ENCODE measurements around the gene PTHLH.

PTHLH gene

GRCh38 chr12:27998658-27999057 lies 26.1 kb upstream of the PTHLH start:
- no peaks in the 10 kb centered on the region for H3K9me3 ChIP-seq (ENCODE audit: control insufficient read depth in 1 of 2, low read length in 2 of 2)
- H3K9ac ChIP-seq (ENCODE audit: low read depth in 1 of 2, low read length in 2 of 2): no peak overlapping the region
- H3K27me3 ChIP-seq (ENCODE audit: control insufficient read depth in 1 of 2, insufficient read depth in 2 of 2, low read length in 2 of 2): no peaks in the 10 kb centered on the region
- no peak overlapping the region for H3K4me3 ChIP-seq (ENCODE audit: low read depth in 1 of 2, low read length in 2 of 2)
- no peak overlapping the region for H3K27ac ChIP-seq (ENCODE audit: low read depth, low read length)
- no peaks in the 10 kb centered on the region for H3K4me1 ChIP-seq (ENCODE audit: control insufficient read depth in 1 of 2, insufficient read depth in 2 of 2, low read length in 2 of 2)
- H3K36me3 ChIP-seq (ENCODE audit: control insufficient read depth in 1 of 2, insufficient read depth in 2 of 2, low read length in 2 of 2): no peaks in the 10 kb centered on the region

- Histone ChIP-seq H3K4me1 (ENCODE audit: control insufficient read depth in 1 of 2, insufficient read depth in 2 of 2, low read length in 2 of 2) (no peaks in the 10 kb centered on the region), H3K9ac (ENCODE audit: low read depth in 1 of 2, low read length in 2 of 2) (no peak overlapping the region), H3K27ac (ENCODE audit: low read depth, low read length) (no peak overlapping the region), H3K4me3 (ENCODE audit: low read depth in 1 of 2, low read length in 2 of 2) (no peak overlapping the region), H3K9me3 (ENCODE audit: control insufficient read depth in 1 of 2, low read length in 2 of 2) (no peaks in the 10 kb centered on the region), H3K36me3 (ENCODE audit: control insufficient read depth in 1 of 2, insufficient read depth in 2 of 2, low read length in 2 of 2) (no peaks in the 10 kb centered on the region), H3K27me3 (ENCODE audit: control insufficient read depth in 1 of 2, insufficient read depth in 2 of 2, low read length in 2 of 2) (no peaks in the 10 kb centered on the region)
Measured at GRCh38 chr12:27998170-27998569, 25.6 kb upstream of the PTHLH start.

- no peak overlapping the region for H3K4me3 ChIP-seq (ENCODE audit: low read depth in 1 of 2, low read length in 2 of 2)
- H3K27ac ChIP-seq (ENCODE audit: low read depth, low read length): no peak overlapping the region
- no peaks in the 10 kb centered on the region for H3K36me3 ChIP-seq (ENCODE audit: control insufficient read depth in 1 of 2, insufficient read depth in 2 of 2, low read length in 2 of 2)
- no peaks in the 10 kb centered on the region for H3K27me3 ChIP-seq (ENCODE audit: control insufficient read depth in 1 of 2, insufficient read depth in 2 of 2, low read length in 2 of 2)
- no peaks in the 10 kb centered on the region for H3K9me3 ChIP-seq (ENCODE audit: control insufficient read depth in 1 of 2, low read length in 2 of 2)
- H3K9ac ChIP-seq (ENCODE audit: low read depth in 1 of 2, low read length in 2 of 2): no peak overlapping the region
- no peaks in the 10 kb centered on the region for H3K4me1 ChIP-seq (ENCODE audit: control insufficient read depth in 1 of 2, insufficient read depth in 2 of 2, low read length in 2 of 2)
Measured at GRCh38 chr12:27996761-27997160, 24.2 kb upstream of the PTHLH start.

GRCh38 chr12:27995406-27995805 lies 22.9 kb upstream of the PTHLH start:
- Histone ChIP-seq H3K9ac (ENCODE audit: low read depth in 1 of 2, low read length in 2 of 2) (no peak overlapping the region), H3K4me3 (ENCODE audit: low read depth in 1 of 2, low read length in 2 of 2) (no peak overlapping the region), H3K9me3 (ENCODE audit: control insufficient read depth in 1 of 2, low read length in 2 of 2) (peaks cover 3 to 5% of the 10 kb centered on the region in 2 donors)

GRCh38 chr12:27988594-27989233 lies 16.2 kb upstream of the PTHLH start:
- Histone ChIP-seq H3K4me1 (ENCODE audit: control insufficient read depth in 1 of 2, insufficient read depth in 2 of 2, low read length in 2 of 2) (no peaks in the 10 kb centered on the region), H3K9ac (ENCODE audit: low read depth in 1 of 2, low read length in 2 of 2) (no peak overlapping the region), H3K27me3 (ENCODE audit: control insufficient read depth in 1 of 2, insufficient read depth in 2 of 2, low read length in 2 of 2) (no peaks in the 10 kb centered on the region), H3K9me3 (ENCODE audit: control insufficient read depth in 1 of 2, low read length in 2 of 2) (peaks cover 3 to 5% of the 10 kb centered on the region in 2 donors), H3K4me3 (ENCODE audit: low read depth in 1 of 2, low read length in 2 of 2) (no peak overlapping the region), H3K27ac (ENCODE audit: low read depth, low read length) (no peak overlapping the region), H3K36me3 (ENCODE audit: control insufficient read depth in 1 of 2, insufficient read depth in 2 of 2, low read length in 2 of 2) (no peaks in the 10 kb centered on the region)

More at GRCh38 chr12:27995406-27995805, 22.9 kb upstream of the PTHLH start:
- H3K4me1 ChIP-seq (ENCODE audit: control insufficient read depth in 1 of 2, insufficient read depth in 2 of 2, low read length in 2 of 2): no peaks in the 10 kb centered on the region
- no peaks in the 10 kb centered on the region for H3K27me3 ChIP-seq (ENCODE audit: control insufficient read depth in 1 of 2, insufficient read depth in 2 of 2, low read length in 2 of 2)
- H3K36me3 ChIP-seq (ENCODE audit: control insufficient read depth in 1 of 2, insufficient read depth in 2 of 2, low read length in 2 of 2): no peaks in the 10 kb centered on the region
- H3K27ac ChIP-seq (ENCODE audit: low read depth, low read length): no peak overlapping the region

- Histone ChIP-seq H3K9me3 (ENCODE audit: control insufficient read depth in 1 of 2, low read length in 2 of 2) (peaks cover 3 to 5% of the 10 kb centered on the region in 2 donors), H3K36me3 (ENCODE audit: control insufficient read depth in 1 of 2, insufficient read depth in 2 of 2, low read length in 2 of 2) (no peaks in the 10 kb centered on the region), H3K9ac (ENCODE audit: low read depth in 1 of 2, low read length in 2 of 2) (no peak overlapping the region), H3K27me3 (ENCODE audit: control insufficient read depth in 1 of 2, insufficient read depth in 2 of 2, low read length in 2 of 2) (no peaks in the 10 kb centered on the region), H3K27ac (ENCODE audit: low read depth, low read length) (no peak overlapping the region), H3K4me3 (ENCODE audit: low read depth in 1 of 2, low read length in 2 of 2) (no peak overlapping the region), H3K4me1 (ENCODE audit: control insufficient read depth in 1 of 2, insufficient read depth in 2 of 2, low read length in 2 of 2) (no peaks in the 10 kb centered on the region)
Measured at GRCh38 chr12:27987331-27987730, 14.8 kb upstream of the PTHLH start.

GRCh38 chr12:27984275-27984674 lies 11.7 kb upstream of the PTHLH start:
- Histone ChIP-seq H3K9me3 (ENCODE audit: control insufficient read depth in 1 of 2, low read length in 2 of 2) (no peaks in the 10 kb centered on the region), H3K4me1 (ENCODE audit: control insufficient read depth in 1 of 2, insufficient read depth in 2 of 2, low read length in 2 of 2) (no peaks in the 10 kb centered on the region), H3K27ac (ENCODE audit: low read depth, low read length) (no peak overlapping the region), H3K9ac (ENCODE audit: low read depth in 1 of 2, low read length in 2 of 2) (no peak overlapping the region), H3K36me3 (ENCODE audit: control insufficient read depth in 1 of 2, insufficient read depth in 2 of 2, low read length in 2 of 2) (no peaks in the 10 kb centered on the region), H3K4me3 (ENCODE audit: low read depth in 1 of 2, low read length in 2 of 2) (no peak overlapping the region), H3K27me3 (ENCODE audit: control insufficient read depth in 1 of 2, insufficient read depth in 2 of 2, low read length in 2 of 2) (no peaks in the 10 kb centered on the region)

- Histone ChIP-seq H3K9me3 (ENCODE audit: control insufficient read depth in 1 of 2, low read length in 2 of 2) (no peaks in the 10 kb centered on the region), H3K27ac (ENCODE audit: low read depth, low read length) (no peak overlapping the region), H3K36me3 (ENCODE audit: control insufficient read depth in 1 of 2, insufficient read depth in 2 of 2, low read length in 2 of 2) (no peaks in the 10 kb centered on the region), H3K27me3 (ENCODE audit: control insufficient read depth in 1 of 2, insufficient read depth in 2 of 2, low read length in 2 of 2) (peaks cover 0 to 7% of the 10 kb centered on the region in 2 donors), H3K9ac (ENCODE audit: low read depth in 1 of 2, low read length in 2 of 2) (no peak overlapping the region), H3K4me1 (ENCODE audit: control insufficient read depth in 1 of 2, insufficient read depth in 2 of 2, low read length in 2 of 2) (no peaks in the 10 kb centered on the region), H3K4me3 (ENCODE audit: low read depth in 1 of 2, low read length in 2 of 2) (no peak overlapping the region)
Measured at GRCh38 chr12:27982951-27983350, 10.4 kb upstream of the PTHLH start.

GRCh38 chr12:27982385-27982784 lies 9.9 kb upstream of the PTHLH start:
- Histone ChIP-seq H3K36me3 (ENCODE audit: control insufficient read depth in 1 of 2, insufficient read depth in 2 of 2, low read length in 2 of 2) (no peaks in the 10 kb centered on the region), H3K27me3 (ENCODE audit: control insufficient read depth in 1 of 2, insufficient read depth in 2 of 2, low read length in 2 of 2) (peaks cover 0 to 11% of the 10 kb centered on the region in 2 donors), H3K27ac (ENCODE audit: low read depth, low read length) (no peak overlapping the region), H3K4me1 (ENCODE audit: control insufficient read depth in 1 of 2, insufficient read depth in 2 of 2, low read length in 2 of 2) (no peaks in the 10 kb centered on the region), H3K9ac (ENCODE audit: low read depth in 1 of 2, low read length in 2 of 2) (no peak overlapping the region), H3K4me3 (ENCODE audit: low read depth in 1 of 2, low read length in 2 of 2) (no peak overlapping the region), H3K9me3 (ENCODE audit: control insufficient read depth in 1 of 2, low read length in 2 of 2) (no peaks in the 10 kb centered on the region)

GRCh38 chr12:27981874-27982273 lies 9.3 kb upstream of the PTHLH start:
- Histone ChIP-seq H3K27ac (ENCODE audit: low read depth, low read length) (no peak overlapping the region), H3K36me3 (ENCODE audit: control insufficient read depth in 1 of 2, insufficient read depth in 2 of 2, low read length in 2 of 2) (no peaks in the 10 kb centered on the region), H3K9ac (ENCODE audit: low read depth in 1 of 2, low read length in 2 of 2) (no peak overlapping the region), H3K27me3 (ENCODE audit: control insufficient read depth in 1 of 2, insufficient read depth in 2 of 2, low read length in 2 of 2) (peaks cover 0 to 12% of the 10 kb centered on the region in 2 donors), H3K9me3 (ENCODE audit: control insufficient read depth in 1 of 2, low read length in 2 of 2) (no peaks in the 10 kb centered on the region), H3K4me1 (ENCODE audit: control insufficient read depth in 1 of 2, insufficient read depth in 2 of 2, low read length in 2 of 2) (no peaks in the 10 kb centered on the region), H3K4me3 (ENCODE audit: low read depth in 1 of 2, low read length in 2 of 2) (no peak overlapping the region)

Measured in duodenal mucosa (tissue), 2 donors.